Stimulated activated CD4-positive, alpha-beta T cell treated with anti-CD3 and anti-CD28 coated beads, Interleukin-4, amount 100 ng/mL, for 1 hour (primary cell): ENCODE results near the gene MAP3K7.
"Not testable (repeated sequence)": the region's sequence is repeated elsewhere in the genome, so short reads cannot be mapped to it uniquely, and the experiment has no call there.

ENCODE experiments used
- DNase-seq: peaks from one replicate; pipeline ENCODE4 v3.0.0-alpha.2; 2020

The MAP3K7 gene

DNA sequence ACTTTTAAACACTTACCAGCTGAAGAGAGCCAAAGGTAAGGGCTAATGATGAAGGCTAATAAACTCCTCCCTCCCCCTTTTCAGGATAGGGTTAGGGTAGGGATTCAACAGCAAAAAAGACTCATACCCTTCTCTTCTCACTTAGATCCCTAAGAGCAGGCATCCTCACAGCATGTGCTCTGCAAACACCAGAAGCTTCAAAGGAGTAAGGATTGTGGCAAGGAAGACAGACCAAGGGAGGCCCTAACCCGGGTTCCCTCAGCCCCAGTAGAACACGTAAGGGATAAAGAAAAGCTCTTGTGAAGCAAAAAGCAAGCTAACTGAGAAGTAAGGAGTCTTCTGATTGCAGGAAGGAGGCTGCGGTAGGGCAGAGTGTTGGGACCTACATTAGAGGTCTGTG, 11.6 kb downstream of the MAP3K7 start:
- DNase-seq, result no peak

DNA sequence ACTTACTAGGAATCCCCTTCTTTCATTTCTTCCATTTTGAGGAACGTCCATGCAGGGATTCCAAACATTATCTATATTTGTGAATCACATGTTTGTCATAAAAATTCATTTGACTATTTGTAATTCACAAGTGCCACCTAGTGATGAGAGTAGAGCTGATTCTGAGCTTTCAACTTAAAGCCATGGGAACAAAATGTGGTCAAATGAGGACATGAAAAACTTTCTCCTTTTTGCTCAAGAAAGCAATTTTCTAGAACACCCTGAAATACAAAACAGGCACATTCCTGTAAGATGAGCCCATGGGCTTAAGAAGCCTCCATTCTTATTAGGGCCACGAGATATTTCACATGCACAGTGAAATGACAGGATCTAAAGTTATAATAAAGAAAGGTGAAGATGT, 12.3 kb downstream of the MAP3K7 start:
- DNase-seq, result no peak

DNA sequence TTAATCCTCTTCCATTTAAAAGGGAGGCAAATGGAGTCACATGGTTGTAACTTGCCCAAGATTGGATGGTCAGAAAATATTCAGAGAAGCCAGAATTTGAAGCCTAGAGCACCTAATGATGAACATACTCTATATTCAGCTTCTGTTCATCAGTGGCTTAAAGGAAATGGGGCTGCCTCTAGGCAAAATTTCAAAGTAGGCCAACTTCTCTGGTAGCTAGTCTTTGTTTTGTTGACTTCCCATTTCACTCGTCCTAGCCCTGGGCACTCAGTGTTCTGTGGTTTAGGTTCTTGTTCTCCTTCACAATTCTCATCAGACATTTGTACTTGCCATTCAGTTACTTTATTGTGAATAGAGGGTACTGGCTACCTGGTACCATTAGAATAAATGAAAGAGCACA, 13.2 kb downstream of the MAP3K7 start:
- no peak for DNase-seq

DNA sequence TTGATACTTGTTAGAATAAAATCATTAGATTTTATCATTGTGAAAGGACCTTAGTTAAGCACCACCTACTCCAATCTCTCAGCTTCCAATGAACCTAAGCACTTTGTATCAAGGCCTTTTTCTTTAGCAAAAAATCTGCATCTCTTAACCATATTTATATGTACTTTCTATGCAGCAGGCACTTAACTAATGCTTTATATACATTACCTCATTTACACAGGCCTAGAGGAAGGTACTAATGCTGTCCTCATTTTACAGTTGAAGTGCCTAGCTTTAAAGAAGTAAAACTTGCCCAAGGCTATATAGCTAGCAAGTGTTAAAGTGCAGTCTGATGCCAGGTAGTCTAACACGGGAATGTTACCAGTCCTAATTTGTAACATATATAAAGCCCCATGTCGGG, 14.0 kb downstream of the MAP3K7 start:
- no peak for DNase-seq

DNA sequence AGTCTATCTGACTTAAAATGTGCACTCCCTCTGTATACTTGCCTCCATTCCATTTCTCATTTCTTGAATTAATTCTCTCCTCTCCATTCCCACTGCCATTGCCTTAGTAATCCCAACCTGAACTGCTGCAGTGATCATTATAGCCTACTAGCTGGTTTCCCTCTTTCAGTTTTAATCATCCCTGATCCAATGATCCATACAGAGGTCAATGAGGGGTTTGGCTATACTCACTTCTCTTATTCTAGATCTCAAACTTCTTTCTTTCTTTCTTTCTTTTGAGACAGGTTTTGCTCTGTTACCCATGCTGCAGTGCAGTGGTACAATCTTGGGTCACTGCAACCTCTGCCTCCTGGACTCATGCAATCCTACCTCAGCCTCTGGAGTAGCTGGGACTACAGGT, 17.6 kb downstream of the MAP3K7 start:
- no peak for DNase-seq

DNA sequence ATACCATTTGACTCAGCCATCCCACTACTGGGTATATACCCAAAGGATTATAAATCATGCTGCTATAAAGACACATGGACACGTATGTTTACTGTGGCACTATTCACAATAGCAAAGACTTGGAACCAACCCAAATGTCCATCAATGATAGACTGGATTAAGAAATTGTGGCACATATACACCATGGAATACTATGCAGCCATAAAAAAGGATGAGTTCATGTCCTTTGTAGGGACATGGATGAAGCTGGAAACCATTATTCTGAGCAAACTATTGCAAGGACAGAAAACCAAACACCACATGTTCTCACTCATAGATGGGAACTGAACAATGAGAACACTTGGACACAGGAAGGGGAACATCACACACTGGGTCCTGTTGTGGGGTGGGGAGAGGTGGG, 19.2 kb downstream of the MAP3K7 start:
- DNase-seq, result not testable (repeated sequence)

DNA sequence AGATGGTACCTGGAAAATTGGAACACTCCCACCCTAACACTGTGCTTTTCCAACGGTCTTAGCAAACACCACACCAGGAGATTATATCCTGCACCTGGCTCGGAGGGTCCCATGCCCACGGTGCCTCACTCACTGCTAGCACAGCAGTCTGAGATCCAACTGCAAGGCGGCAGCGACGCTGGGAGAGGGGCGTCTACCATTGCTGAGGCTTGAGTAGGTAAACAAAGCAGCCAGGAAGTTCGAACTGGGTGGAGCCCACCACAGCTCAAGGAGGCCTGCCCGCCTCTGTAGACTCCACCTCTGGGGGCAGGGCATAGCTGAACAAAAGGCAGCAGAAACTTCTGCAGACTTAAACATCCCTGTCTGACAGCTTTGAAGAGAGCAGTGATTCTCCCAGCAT, 24.5 kb downstream of the MAP3K7 start:
- DNase-seq, result not testable (repeated sequence)

DNA sequence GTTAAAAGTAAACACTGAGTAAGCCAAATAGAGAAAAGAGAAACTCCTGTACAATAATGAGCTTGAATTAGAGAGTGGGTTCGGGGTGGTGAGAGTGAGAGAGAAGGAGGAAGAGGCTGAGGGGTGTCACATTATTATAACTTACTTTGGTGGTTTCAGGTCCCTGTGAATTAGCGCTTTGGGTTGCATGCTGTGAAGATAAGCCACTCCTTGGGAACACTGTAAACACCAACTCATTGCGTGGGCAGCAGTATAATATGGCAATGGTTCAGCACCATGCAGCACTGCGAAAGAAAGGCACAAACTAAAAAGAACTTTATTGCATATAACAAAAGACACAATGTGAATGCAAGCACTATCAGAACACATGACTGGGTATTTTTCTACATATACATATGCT, 26.9 kb downstream of the MAP3K7 start:
- DNase-seq, result no peak

DNA sequence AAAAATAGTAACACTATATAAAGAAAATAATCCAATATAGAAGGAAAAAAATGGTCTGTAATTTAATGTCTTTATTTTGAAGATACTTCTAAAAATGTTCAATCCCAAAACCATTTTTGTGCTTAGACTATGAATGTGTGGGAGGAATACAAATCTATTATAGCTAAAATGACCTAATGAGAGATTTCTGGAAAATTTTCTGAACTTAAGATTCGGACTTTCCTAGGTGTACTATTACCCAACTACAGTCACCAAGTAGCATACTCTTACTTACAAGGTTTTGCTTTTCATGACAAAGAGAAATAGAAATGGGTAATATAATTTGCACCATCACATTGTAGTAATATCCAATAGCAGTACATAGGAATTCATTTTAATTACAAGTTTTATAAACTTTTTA, 29.9 kb downstream of the MAP3K7 start:
- no peak for DNase-seq

DNA sequence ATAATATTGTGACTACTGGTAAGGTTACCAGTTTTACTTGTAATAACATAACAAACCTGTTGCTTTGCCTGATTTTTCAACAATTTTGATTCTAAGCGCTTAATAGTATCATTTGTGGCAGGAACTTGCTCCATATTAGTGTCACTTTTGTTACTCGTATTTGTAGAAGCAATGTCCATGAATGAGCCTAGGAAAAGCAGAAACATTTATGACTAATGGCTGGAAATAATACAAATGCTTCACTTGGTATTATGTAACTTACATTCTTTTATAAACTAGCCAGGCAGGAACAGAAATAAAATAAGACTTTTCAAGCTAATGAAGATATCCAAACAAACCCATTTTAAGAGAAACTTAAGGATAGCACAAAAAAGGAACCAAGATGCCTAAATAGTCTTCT, 38.9 kb downstream of the MAP3K7 start:
- no peak for DNase-seq

DNA sequence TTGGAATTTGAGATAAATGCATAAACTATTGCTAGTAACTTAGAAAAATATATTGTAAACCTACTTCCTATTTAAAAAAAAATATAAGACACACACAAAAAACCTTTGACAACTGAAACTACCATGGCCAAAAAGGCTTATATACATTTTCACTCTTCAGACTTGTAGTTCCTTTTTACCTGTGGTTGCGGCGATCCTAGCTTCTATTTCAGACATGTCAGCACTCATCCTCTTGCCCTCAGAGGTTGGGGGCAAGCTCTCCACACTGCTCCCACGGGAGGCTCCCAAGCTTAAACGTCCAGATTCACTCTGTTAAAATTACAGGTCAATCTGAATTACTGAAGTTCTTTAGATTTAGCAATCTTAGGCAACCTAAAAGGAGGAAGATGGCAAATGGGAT, 39.8 kb downstream of the MAP3K7 start:
- no peak for DNase-seq

DNA sequence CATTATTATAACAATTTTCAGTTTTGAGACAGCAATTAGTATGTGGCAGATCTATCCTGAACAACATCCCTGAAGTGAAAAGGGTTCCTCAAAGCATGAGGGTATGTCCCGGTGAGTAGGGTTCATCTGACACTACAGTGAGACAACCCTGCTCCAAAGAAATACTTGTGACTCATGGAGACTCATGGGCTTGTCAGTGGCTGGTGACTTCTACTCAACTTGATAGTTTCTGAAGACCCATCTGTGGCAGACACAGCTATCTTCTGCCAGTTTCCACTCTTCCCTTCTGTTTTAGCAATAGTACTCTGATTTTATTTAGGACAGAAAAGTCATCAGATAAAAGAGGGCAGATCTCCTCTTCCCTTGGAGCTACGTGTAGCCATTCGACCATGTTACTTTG, 41.4 kb downstream of the MAP3K7 start:
- DNase-seq, result no peak

DNA sequence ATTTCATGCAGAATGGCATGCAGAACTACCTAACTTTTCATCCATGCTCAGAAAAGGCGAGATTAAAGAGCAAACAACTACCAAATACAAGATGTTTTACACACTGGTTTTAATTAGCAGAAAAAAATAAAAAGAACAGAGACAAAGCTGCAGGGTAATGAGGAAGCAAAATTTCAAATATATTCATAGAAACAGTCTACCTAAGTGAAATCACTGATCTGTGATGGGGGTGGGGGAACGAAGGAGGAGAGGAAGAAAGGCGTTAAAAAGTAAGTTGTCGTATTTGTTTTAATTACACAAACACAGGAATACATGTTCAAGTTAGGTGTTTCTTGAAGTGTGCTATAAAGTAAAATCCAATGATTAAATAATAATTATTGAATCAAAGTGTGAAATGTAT, 42.1 kb downstream of the MAP3K7 start:
- no peak for DNase-seq

DNA sequence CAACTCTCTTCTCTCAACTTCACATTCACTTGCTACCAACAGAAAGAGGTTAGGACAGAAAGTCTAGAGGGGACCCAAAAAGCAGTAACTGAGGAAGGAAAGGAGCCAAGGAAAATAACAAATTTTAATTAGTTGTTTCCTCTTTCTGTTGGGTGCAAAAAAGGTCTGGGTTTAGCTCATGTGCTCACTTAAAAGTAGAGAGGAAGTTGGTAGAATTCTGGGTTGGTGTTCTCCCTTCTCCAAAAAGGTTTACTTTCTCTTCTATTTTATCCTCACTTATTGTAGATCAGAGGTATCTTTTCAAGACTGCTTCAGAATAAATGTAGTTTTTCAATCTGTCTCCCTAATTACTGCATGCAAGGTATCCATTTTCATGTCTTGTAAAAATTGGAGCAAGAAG, 42.8 kb downstream of the MAP3K7 start:
- DNase-seq, result no peak

DNA sequence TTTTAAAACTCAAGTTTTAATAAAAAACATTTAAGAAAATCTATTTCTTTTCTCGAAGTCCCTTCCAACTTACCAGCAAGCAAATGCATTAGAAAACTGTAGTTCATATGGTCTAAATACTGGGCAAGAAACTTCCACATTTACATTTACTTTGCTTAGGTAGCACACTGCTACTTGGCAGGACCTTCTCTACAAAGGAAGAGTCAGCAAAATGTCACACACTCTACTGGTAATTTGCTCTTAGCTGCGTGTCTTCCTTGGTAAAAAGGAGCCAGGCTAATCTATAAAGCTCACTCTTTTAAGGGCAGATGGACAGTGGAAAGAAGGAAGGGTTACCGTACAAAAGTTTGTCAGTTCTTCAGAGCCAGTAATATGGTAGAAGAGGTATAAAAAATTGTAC, 45.7 kb downstream of the MAP3K7 start:
- no peak for DNase-seq

DNA sequence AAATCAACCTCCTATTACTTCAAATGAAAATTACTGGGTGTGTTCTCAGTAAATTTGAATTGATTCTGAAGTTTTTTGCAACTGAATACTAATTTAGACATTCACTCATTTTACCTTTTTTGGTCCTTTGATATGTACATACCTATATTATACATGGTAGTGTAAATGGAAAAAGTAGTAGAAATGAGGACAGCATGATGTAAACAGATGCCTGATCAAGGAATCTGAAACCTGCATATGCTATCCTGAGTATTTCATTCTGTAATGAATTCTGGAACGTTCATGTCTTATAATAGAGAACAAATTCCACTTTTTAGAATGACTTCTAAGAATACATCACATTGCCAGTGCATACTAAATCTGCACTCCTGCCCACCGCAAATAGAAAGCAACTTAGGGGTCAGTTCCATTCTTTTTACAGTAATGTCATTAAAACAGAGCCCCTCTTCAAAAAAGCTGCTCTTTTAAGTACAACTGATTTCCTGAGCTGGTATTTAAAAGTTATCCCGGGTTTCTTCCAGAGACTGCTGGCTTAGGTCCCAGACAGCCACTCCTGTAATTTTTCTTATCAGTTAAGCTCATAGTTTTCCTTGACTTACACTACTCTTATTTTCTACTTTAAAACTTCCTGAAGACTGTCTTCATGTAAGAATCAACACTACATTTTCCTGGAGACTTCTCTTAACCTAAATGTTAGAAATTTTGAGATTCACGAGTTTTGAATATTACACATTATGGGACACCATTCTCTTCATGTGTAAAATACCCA, 48.4 kb downstream of the MAP3K7 start:
- no peak for DNase-seq

DNA sequence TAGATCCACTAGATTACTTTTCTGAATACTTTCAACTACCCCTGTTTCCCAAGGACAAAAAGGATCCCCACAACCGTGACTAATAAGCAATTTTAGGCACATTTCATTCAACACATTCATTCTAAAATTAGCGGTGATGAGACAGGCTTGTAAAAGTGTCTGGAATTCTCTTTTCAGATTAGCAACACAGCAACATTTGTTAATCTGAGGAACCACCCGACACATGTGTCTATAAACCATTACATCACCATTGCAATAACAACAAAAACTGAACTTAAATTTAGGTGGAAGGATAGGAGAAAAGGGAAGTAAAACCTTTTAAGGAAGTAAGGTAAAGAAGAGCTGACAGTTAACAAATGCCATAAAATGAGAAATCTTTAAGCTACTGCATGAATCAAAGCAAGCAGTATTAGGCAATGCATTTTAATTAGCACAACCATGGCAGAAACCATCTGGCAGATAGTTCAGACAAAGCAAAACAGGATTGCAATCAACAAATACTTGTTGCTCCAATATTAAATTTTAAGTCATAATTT, 49.1 kb downstream of the MAP3K7 start:
- DNase-seq, result no peak

DNA sequence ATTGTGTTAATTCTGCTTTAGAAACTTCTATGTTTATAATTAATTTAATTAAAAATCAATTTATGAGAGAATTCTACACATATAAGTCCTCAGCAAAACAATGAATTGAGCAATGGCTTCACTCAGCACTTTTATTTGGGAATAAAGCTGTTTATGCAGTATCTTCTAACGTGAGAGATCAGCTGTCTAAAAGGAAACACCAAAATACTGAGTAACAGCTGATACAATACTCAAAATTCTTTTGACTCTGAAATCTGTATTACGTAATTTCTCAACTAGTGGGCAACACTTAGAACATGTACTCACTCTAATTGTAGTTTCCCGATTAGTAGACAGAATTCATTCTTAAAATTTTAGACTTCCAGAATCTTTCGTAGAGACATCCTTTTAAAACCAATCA, 49.8 kb downstream of the MAP3K7 start:
- no peak for DNase-seq

DNA sequence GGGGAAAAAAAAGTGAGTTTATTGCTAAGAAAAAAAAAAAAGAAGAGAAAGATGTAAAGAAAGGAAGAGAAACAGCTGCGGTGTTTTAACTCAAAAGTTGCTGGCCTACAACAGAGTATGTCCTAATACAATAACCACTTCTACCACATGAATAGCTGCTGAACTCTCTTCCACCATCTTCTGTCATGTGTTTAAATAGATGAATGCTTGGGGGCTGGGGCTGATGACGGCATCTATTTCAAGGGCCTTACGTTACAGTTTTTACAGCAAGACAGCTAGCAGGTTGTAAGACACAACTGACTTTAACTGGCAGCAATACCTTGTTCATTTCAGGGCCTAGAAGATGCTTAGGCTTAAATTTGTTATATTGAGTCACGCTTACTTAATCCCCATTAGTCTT, 50.4 kb downstream of the MAP3K7 start:
- no peak for DNase-seq

DNA sequence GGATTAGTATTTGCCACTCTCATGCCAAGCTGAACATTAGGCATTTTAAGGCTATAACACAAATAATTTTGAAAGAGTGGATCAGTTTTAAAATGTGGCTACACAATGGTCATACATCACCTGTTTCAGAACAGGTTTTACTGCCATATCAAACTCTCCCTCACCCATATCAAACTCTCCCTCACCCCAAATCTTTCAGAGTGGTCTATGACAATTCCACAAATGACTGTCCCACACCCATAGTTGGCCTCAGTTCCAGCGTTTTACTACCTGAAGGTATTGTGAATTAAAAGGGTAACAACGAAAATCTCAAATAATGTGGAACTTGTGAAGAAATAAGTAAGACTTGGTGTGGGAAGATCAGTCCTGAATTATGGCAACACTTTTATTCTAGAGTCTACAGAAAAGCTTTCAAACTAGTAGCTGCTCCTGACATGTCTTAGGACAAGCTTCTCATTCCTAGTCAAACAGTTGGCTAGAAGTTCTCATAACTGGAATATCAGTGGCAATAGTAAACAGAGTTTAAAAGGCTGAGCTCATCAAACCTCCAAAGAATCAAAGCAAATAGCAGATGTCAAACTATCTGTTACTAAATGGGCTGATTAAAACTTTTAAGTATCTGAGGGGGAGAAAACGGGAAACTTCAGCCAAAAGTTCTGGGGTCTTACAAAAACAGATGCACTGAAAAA, 52.4 kb downstream of the MAP3K7 start:
- no peak for DNase-seq

DNA sequence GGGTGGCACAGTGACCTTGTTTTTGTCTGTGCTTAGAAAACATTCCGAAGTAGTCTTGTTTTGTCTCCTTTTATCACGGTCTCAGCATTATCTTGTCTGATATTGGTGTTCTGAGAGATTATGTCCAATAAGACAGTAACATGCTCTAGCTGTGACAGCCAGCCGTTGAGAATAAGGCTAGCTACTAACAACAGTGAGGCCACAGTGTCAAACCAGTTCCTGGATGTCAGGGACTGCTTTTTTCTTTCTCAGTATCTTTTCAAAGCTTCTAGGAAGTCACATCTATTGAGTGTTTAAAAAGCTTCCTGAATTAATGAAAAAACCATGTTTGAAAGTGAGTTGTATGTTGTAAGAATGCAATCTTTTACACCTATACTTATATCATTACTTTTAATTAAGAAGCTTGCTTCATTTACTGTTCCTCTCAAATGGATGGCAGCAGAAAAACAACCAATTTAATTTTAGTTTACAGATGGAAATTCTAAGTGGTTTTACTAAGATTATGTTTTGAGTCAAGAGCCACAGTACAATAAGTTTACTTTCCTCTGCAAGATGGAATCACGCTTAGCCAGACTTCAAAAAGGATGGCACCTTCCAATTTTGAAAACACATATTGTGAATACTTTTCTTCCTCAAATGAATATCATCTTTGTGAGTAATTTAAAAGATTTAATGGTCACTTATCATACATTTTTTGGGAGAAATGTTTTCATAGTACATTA, 53.1 kb downstream of the MAP3K7 start:
- no peak for DNase-seq

DNA sequence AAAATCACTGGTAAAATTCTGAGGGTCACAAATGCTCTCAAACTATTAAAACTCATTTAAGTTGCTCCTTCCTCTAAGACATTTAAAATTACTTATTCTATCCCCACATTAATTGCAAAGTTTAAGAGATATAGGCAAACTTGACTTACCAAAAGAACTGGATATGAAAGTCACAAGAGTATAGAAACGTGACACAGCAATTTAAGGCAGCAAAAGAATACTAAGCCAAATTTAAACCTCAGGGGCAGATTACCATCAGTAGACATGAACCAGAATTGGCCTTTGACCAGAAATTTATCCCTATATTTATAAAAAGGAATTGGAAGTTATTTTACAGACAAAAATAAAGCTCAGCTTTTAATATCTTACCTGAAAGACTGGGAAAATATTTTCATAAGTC, 56.0 kb downstream of the MAP3K7 start:
- DNase-seq, result no peak

DNA sequence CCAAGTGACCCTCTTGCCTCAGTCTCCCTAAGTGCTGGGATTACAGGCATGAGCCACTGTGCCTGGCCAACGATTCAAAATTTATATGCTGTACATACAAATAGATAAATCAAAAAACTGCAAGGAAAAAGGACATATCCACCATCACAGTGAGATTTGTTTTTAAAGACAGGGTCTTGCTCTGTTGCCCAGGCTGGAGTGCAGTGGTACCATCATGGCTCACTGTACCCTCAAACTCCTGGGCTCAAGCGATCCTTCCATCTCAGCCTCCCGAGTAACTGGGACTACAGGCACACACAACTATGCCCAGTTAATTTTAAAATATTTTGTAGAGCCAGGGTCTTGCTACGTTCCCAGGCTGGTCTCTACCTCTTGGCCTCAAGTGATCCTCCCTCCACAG, 61.5 kb downstream of the MAP3K7 start:
- no peak for DNase-seq

DNA sequence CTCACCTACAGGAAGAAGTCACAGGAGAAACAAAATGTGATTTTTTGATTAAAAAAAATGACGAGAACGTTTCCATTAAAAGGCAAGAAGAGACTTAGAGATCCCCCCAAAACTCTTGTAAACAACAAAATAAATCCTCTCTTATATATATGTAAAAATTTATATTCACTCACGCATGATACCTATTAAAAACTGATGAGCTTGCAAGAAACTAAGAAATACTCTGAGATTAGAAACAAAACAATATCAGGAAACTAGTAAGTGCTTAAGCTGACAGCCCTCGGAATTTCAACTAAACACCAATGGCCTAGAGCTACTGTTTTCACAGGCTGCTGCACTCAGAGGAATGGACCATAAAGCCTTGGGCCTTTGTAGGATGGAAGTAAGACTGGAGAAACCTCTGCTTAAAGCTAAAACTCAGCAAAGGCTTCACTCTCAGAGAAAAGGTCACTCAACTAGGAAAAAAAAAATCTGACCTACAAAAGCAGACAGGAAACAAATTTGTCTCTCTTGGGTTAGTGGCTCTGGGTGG, 63.0 kb downstream of the MAP3K7 start:
- DNase-seq, result no peak
